Activated naive CD8-positive, alpha-beta T cell treated with anti-CD3 and anti-CD28 coated beads, Interleukin-2, amount 50 U/mL, for 16 hours (primary cell): ENCODE measurements around the gene RPS6KL1.
A peak's percentile ranks its signal among the peaks of the same experiment; 100 is the strongest.

ENCODE experiments used
- DNase-seq: peaks from one replicate; pipeline ENCODE4 v3.0.0-alpha.2; 2020; ENCODE audit warnings: low read depth, low spot score

RPS6KL1 gene

DNA sequence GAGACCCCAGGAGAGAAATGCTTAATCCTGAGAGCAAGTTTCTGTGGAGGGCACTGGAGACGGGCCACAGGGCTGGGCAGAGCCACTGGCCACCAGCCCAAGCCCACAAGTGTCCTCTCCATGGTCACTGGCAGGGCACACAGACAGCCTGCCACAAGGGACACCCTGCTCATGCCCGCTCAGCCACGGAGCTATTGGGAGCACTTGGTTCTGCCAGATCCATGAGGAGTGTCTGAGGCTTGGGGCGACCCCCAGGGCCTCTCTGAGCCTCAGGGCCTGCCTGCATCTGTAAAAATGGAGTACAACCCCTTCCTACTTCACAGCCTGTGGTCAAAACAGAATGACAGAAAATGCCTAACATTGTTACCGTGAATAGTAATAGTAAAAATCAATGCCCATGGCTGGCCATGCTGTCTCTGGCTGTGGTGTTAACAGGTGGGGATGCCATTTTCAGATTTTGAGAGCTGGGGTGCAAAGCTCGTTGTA is 29.2 kb upstream of the RPS6KL1 start:
- no peak for DNase-seq

DNA sequence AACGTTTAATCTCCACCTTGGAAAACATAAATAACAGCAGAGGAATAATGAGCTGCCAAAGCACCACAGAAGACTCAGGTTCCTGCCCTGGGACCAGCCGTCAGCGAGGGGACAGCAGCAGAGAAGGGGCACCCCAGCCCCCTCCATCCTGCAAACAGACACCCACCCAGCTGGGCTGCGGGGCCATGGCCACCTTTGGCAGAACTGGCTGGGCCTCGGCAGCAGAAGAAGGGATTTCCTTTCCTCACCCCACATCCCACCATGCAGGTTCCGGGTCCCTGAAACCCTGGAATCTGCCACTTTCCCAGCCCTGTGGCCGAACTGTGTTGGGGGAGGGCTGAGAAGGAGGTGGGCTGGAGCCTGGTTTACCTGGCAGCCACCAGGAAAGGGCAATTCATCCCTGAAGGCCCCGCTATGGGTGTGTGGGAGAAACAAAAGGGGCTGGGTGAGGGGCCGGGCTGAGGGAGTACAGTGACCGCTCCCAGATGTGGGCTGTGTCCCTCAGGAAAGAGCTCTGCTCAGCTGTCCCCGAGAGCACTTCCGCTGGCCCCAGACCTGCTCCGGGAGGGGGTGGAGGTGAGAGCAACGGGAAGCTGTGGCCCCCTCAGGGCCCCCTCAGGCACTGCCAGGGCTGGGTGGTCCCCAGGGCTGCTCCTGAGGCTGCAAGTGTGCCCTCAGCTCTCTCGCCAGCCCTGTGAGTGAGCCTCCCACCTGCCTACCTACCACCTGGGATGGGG is 28.6 kb upstream of the RPS6KL1 start:
- DNase-seq, result no peak

DNA sequence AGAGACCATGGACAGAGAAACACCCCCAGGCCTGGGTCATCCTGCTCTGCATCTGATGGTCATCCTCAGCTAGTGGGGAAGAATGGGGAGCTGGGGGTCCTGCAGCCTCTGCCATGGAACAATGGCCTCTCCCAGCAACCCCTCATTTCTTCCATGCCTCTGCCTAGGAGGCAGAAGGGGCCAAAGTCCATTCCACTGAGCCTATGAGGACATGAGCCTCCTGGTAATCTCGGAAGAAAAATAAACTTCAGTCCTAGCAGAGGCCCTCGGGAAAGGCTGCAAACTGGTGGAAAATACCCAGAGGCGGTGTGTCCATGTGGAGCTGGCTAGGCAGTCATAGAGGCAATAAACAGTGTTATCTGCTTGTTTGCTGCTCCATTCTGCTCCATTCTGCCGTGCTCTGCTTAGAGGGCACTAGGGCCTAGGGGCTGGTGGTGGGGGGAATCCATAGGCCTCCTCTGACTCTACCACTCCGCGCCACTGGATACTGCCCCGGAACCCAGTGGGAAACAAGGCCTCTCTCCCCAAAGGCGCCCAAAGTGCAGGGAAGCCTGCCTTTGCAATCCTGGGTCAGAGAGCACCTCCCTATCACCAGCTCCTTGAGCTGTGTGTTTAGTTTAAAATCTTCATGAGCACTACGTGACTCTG is 27.9 kb upstream of the RPS6KL1 start:
- no peak for DNase-seq

GRCh38 chr14:74949859-74950573 is 27.0 kb upstream of the RPS6KL1 start:
- no peak for DNase-seq

- DNase-seq, result no peak
Measured at GRCh38 chr14:74949191-74949601, 26.1 kb upstream of the RPS6KL1 start.

DNA sequence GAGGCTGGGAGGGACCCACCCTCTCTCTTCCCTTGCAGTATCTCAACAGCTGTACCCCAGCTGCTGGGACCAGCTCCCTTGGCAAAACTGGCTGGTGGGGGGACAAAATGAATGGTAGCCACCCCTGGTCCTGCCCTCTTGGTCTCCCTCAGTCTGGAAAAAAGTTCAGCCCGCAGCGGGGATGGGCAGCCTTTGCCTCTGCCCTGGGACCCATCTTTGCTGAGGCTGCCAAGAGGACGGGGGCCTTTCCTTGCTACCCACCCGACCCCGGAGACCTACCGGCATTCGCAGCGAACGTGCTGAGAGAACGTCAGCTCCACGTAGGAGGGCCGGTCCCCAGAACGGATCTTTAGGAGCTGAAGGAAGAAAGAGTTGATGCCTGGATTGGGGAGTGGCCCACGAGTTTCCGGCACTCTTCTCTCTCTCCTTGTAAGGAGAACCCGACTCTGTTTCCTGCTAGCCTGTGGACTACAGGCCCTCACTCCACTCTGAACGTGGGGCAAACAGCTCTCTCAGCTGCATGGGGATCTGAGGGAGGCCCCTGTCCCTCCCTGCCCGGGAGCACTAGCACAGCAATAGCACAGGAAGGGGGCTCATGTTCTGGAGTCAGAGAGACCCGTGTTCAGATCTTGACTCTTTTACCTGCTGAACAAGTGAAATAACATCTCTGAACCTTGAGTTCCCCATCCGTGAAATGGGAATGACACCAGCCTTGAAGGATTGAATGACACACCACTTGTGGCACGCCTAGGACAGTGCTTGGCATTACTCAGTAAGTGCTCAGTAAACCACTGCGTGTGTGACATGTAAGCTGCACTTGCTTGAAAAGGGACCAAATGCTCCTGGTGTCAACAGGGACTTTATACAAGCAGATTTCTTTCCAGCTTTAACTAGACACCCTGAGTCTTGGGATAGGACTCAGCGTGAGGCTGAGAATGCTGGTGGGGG is 25.4 kb upstream of the RPS6KL1 start:
- DNase-seq, result no peak

DNA sequence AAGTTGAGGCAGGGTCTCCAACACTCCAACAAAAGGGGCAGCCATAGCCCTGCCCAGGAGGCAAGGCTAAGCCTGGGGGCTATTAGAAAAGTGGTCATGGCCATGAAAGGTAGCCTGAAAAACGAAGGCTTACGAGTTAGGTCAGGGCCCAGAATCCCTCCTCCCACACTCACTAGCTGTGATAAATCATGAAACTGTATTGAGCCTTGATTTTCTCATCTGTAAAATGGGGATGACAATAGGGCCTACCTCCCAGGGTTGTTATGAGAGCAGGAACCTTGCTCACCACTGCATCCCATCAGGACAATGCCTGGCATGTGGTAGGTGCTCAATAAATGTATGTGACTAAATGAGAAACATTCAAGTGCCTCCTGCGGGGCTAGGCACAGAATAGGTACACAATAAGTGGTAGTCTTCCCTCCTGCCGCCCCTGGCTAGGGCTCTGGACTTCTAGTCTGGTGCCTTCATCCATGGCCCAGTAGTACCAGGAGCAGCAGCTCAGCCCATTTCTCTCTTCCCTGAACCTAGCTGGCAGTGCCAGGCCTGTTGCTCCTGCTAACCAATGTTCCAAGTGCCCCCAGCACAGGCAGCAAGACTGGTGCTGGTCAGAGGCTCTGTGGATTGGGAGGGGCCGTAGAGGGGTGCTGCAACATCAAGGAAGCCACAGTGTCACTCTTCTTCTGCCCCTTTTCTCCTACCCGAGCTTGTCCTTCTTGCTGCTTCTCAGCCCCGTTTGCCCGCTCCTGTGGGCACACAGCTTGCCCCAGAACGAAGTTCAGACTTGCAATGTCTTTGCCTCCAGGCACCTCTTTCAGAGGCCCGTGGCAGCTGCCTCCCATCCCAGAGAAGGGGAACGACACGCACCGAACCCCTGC is 24.5 kb upstream of the RPS6KL1 start:
- no peak for DNase-seq

DNA sequence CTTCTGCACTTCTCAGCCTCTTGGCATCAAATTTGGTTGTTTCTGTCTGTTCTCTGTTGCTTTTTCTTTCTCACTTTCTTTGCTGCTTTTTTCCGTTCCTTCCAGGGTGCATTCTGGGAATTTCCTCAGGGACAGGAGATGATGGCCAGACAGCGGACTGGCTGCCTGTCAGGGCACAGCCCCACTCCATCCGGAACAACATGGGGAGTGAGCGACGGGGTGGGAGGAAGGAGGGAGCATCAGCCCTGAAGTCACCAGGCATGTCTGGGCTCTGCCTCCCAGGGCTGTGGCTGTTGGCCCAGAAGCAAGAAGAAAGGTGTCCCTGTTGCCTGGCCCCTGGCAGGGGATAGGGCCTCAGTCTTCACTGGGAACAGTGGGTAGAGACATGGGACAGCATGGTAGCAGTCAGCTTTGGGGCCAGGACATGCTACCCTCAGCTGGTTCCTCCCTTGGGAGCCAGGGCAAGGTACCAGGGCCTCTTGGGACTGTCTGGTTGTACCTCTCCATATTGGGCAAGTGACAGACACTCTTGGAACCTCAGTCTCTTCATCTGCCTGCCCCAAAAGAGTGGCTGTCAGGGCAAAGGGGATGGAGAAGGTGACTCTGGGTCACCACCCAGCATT is 23.7 kb upstream of the RPS6KL1 start:
- DNase-seq, result no peak

GRCh38 chr14:74945852-74946658 is 23.0 kb upstream of the RPS6KL1 start:
- DNase-seq, result peak; percentile 46

DNA sequence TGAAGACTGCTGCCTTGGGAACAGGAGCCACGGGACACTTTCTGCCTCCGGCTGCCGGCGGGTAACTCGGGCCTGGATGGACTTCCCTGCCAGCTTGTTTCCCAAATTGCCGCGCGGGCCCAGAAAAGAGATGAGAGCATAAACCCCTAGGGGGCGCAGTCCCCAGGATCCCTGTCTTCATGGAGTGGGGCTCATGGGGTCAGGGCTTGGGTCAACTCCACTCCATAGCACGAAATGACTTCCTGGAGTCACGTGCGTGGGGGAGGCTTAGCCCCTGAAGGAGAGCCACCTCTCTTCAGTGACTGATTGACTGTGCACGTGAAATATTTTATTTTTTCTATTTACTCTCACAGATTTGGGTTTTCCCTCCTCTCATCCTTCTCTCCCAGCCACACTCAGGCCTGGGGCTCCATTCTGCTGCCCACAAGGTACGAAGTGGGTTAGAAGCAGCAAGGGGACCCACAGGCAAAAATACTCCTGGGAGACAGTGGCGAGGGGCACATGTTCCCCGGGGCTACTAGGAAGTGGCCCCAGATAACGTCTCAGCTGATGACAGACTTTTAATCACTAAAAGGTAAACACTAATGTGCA is 22.3 kb upstream of the RPS6KL1 start:
- DNase-seq, result no peak

- no peak for DNase-seq
Measured at GRCh38 chr14:74942608-74943007, 19.5 kb upstream of the RPS6KL1 start.

- DNase-seq, result no peak
Measured at GRCh38 chr14:74942181-74942580, 19.1 kb upstream of the RPS6KL1 start.

DNA sequence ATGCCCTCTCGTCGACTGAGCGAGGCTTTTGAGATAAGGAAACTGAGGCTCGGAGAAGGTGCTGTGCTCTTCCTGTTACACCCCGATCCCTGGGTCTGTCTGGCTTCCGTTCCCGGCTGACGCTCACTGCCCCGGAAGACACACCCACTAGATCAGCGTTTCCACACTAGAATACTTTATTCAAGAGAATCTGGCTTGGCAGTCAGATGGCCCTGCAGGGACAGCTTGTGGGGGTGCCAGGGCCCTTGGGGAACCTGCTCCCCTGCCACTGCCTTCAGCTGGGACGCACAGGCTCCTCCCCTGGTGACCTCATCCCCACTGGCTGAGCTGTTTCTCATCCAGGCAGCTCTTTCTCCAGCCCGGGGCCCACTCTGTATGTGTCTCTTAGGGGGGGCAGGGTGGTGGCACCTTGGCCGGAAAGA is 18.6 kb upstream of the RPS6KL1 start:
- peak; percentile 13 for DNase-seq

DNA sequence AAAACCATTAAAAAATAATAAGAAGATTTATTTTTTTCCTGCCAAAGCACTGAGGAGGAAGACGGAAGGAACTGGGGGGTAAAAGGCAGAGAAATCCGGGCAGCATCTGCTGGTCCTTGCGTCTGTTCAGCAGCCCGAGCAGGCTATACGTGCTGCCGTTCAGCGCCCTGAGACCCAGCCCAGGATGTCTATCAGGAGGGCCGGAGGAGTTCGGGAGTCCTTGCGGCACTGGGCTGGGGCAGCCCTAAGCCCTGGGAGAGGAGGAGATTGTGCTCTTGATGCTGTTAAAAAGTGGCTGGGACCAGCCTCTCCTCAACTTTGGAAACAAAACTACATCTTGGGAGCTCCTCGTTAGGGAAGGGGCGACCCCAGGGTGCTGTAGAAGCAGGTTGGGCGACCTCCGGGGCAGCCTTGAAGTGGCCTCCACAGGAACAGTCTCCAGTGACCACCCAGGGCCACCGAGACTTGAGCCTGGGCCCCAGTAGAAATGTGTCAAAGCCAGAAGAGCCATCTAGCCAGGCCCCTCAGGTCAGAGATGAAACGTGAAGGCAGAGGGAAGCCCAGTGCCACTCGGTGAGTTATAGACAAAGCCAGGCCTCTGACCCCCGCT is 18.0 kb upstream of the RPS6KL1 start:
- DNase-seq, result no peak

DNA sequence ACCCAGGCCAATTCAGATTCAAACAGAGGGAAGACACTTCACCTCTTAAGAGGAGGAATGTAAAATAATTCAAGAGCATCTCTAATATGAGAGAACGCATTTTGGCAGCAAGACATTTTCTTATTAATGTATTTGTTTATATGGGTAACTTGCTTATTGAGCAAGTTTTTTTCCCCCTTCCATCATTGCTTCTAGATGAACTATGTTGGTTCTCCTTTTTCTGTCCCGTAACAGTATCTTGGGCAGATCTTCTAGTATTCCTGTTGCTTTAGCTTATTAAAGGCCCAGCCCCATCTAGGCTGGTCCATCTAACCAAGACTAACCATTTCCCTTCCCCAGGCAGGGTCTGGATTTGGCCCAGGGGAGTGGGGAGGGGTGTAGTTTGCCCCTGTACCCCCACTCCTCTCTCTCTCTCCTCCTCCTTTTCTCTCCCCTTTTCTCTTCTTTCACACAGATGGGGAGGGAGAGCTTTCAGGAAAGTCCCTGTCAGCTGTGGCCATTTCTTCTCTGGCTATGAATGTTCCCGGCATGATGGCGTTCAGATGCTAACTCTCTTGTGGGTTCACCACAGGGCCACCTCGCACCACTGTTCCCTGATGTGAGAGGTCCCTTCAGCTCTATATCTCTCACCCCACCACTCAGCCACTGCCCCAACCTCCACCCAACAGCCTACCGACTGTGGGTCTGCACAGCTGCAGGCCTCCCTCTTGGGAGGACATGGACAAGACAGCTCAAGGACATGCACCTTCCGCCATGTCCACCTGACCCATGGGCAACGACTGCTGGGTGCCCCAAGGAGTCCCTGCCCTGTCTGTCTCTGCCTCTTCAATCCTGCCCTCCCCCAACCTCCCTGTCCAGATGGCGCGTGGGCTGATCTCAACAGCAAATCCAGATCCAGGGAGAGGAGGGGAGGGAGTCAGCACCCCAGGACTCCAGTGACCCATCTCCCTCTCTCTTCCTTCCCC is 15.8 kb upstream of the RPS6KL1 start:
- DNase-seq, result no peak

GRCh38 chr14:74937171-74937570 is 14.1 kb upstream of the RPS6KL1 start:
- no peak for DNase-seq

GRCh38 chr14:74936731-74937130 is 13.7 kb upstream of the RPS6KL1 start:
- no peak for DNase-seq
